ENCODE results near the gene VCL.

The VCL gene

GRCh38 chr10:74079936-74080590, 82.1 kb downstream of the VCL start:
- DNase-seq, result no peak

- no peak for DNase-seq
Measured at GRCh38 chr10:74081192-74081803, 83.4 kb downstream of the VCL start.

DNA sequence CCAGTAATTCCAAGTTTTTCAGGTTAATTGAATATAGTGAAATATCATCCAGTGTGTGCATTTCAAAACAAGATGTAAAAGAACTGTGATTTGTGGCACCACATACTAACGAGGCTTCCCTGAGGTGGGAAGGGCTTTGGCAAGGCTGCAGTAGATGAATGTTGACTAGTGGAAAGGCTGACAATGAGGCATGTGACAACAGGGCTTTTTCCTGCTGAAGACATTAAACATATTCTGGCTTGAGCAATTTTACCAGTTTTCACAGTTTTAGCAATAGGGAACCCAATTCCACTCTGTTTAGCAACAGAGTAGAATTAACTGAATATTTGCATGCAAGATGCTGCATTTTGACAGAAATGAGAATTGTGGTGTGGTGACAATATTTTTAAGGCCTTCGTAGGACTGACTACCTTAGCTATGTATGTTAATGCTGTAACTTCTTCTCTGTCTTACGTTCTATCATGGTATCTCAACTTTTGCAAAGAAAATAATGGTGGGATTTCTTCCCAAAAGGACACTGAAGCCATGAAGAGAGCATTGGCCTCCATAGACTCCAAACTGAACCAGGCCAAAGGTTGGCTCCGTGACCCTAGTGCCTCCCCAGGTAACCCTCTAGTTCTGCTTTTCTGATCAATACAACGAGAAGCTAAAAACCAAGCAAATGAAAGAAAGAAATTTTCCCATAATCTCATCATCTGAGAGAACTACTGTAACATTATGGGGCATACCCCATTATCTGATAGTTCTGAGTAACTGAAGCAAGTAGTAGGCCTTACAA, 84.2 kb downstream of the VCL start:
- no peak for DNase-seq

GRCh38 chr10:74083304-74083703, 85.4 kb downstream of the VCL start:
- no peak for DNase-seq

GRCh38 chr10:74084955-74085354, 87.0 kb downstream of the VCL start:
- DNase-seq, result no peak

DNA sequence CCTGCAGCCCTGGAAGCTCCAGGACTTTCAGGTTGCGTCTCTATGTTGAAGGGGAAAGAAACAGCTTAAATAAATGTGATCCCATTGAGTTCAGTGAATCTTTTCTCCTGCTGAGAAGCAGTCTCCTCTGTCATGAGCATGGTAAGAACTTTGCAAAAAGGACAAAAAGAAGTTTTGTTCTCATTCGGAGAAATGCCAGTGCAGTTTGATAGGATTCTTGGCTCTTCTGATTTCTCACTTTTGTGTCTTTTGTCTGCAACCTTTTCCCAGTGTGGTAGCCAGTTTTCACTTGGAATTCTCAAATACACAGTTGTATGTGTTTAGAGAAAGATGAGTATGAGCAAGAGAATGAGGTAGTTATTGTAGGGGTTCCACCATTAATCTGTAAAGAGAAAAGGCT, 88.4 kb downstream of the VCL start:
- DNase-seq, result no peak

DNA sequence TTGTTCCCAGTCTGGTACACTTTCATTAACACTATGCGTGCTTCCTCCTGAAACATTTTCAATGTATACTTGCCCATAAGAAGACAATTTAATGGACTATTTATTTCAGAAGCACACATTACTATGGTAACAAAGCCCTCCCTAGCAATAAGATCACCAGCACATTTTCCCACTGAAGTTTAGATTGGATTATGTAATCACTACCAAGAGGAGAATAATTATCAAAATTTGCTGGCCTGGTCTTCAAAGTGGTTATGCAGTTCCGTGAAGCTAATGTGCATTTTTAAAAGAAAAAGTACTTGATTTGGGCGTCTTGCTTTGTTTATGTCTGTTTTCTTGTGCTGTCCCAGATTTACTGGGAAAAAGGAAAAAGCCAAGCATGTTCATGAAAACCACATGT, 90.8 kb downstream of the VCL start:
- DNase-seq, result no peak

DNA sequence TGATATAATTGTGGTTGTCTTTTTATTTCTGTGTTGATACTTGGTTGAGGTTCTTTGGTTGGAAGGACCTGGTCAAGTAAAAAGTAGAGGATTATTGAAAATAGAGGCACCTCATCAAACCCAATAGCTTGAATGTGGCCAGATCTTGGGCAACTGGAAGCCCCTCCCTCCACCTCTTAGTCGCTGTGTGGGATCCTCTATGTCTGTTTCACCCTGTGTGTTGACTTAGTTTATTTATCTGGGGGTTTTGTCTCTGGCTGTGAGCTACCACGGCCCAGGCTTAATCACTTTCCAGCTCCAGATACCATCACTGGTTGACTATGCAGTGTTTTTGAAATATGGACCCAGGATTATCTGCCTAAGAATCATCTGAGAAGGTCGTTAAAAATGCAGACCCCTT, 94.5 kb downstream of the VCL start:
- DNase-seq, result no peak

GRCh38 chr10:74093530-74094164, 95.7 kb downstream of the VCL start:
- DNase-seq, result no peak

DNA sequence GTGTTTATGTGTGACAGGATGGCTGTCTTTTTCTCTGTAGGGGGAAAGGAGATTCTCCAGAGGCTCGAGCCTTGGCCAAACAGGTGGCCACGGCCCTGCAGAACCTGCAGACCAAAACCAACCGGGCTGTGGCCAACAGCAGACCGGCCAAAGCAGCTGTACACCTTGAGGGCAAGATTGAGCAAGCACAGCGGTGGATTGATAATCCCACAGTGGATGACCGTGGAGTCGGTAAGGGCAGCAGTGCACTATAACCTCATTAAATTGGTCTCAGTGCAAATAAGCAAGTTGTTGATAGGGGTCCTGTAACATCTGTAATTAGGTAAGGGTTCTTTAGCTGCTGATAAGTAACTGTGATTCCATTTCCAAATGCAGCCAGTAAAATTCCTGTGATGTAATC, 96.3 kb downstream of the VCL start:
- DNase-seq, result no peak

DNA sequence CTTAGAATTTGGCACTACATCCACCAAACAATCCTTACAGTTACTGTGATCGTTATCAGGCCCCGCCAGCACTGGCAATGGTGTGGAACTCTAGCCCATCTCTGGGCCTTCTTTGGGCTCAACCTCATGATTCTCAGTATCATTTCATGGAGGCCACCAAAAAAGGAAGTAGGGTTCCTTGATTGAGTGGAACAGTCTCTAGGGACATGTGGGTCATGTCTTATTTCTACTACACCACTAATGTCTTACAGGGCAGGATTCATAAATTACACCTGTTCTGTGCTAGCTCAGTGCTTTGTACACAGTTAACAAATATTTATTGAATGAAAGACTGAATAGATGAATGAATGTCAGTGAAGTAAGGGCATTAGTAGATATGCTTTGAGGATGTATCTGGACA, 98.9 kb downstream of the VCL start:
- no peak for DNase-seq

DNA sequence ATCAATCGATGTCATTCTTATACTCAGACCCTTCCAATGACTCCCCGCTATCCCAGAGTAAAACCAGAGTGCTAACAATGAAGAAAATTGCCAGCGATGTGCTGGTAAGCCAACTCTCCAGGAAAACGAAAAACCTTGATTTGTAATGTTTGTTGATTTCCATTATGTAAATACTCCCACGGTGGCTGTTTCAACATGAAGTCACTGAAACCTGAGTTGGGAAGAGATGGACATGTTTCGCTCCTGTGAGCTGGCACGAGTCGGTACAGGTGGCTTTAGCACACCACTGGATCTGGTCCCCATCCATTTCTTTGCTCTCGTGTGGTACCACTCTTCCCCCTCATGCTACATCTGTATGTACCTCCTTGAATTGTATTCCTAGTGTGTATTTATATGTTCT, 99.9 kb downstream of the VCL start:
- DNase-seq, result no peak

- DNase-seq, result no peak
Measured at GRCh38 chr10:74099420-74099819, 101.5 kb downstream of the VCL start.

GRCh38 chr10:74099836-74100235, 101.9 kb downstream of the VCL start:
- no peak for DNase-seq

GRCh38 chr10:74103560-74104258, 105.8 kb downstream of the VCL start:
- no peak for DNase-seq

GRCh38 chr10:74104480-74104879, 106.6 kb downstream of the VCL start:
- DNase-seq, result no peak

- no peak for DNase-seq
Measured at GRCh38 chr10:74104996-74105395, 107.1 kb downstream of the VCL start.

- DNase-seq, result no peak
Measured at GRCh38 chr10:74107391-74107790, 109.5 kb downstream of the VCL start.

GRCh38 chr10:74109452-74109851, 111.5 kb downstream of the VCL start:
- no peak for DNase-seq

DNA sequence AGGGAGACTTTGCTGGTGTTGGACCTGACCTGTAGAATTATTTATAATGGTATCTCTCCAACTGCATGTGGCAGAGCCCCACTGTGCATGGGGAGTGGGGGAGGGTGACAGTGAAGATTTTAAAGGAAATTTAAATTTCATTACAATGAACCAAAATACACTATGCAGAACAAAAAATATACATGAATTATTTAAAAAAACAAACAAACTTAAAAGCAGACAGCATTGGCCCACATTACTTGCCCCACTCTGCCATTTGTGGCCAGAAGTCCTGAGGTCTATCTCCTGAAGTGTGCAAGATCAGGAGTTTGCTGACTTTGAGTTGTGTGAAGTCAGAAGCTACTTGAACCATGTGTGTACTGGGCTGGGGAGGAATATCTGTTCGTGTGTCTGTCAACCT, 112.2 kb downstream of the VCL start:
- no peak for DNase-seq

GRCh38 chr10:74111799-74112198, 113.9 kb downstream of the VCL start:
- DNase-seq, result no peak

DNA sequence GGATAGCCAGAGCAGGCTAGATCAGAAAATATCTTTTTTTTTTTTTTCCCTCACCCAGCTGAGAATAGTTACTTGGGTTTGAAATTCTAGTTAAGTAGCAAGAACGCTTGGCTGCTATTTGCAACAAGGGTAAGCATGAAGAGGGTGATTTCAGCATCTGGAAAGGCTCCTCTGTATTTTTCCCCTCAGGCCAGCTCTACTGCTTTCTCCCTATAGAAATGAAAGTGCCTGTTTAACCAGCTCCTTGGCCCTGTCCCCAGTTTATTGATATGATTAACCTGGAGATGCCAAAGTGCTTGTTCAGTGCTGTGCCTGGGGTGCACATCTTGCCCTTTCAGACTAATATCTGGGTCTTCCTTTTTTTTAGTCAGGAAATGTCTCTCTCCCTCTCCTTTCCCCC, 115.6 kb downstream of the VCL start:
- DNase-seq, result no peak

DNA sequence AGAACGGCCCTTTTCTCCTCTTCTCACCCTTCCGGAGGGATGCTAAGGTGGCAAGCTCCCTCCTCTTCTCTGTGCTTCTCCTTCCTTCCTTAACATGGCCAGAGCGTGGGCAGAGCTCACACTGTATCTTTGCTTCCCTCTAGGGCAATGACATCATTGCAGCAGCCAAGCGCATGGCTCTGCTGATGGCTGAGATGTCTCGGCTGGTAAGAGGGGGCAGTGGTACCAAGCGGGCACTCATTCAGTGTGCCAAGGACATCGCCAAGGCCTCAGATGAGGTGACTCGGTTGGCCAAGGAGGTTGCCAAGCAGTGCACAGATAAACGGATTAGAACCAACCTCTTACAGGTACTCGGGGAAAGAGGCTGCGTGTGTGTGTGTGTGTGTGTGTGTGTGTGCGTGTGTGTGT, 116.1 kb downstream of the VCL start:
- no peak for DNase-seq
